ENCODE results near the gene LHFPL3. TPM values are rescaled to one million over a fixed set of nuclear protein-coding genes. Genes with fewer than 3 reads are reported as not detected.
"Not testable (repeated sequence)": the region's sequence is repeated elsewhere in the genome, so short reads cannot be mapped to it uniquely, and the experiment has no call there.

Gene LHFPL3
- total and polyA plus RNA-seq, 2 donors (not counting 3 experiments of a cell fraction or from before 2014, with no cell fraction given), result not detected

DNA sequence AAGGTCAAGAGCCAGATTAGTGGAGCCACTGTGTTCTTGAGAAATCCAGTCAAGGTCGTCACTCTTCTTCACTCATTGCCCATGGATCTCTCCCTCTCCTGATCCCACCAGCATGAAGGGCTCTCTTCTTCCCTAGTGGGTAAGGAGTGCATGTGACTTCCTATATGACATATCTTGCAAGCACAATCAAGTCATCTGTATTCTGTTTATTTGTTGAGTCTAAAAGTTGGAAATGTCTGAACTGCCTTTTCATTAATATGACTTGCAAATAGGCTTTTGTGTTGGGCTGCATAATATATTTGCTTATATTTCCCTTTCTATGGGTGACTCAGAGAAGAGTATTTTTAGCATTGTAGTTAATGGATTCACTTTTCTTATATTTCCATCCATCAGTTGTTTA, 371.9 kb downstream of the LHFPL3 start:
- Histone ChIP-seq H3K9ac (replicated peaks; ENCODE audit: extremely low read depth, insufficient read depth, low read length) (no peak overlapping the region), H3K4me1 (ENCODE audit: control insufficient read depth, extremely low read depth, insufficient read depth, low read length) (no peaks in the 10 kb centered on the region), H2AFZ (ENCODE audit: low read depth, low read length) (no peak overlapping the region), H3K79me2 (ENCODE audit: control insufficient read depth, insufficient read depth, low read length) (no peaks in the 10 kb centered on the region), H3K4me2 (ENCODE audit: insufficient read depth, low read length) (no peak overlapping the region), H3K27ac (ENCODE audit: insufficient read depth, low read depth, low read length) (no peak overlapping the region), H3K9me1 (replicated peaks; ENCODE audit: control insufficient read depth, extremely low read depth, insufficient read depth, low read length) (no peaks in the 10 kb centered on the region), H3K27me3 (ENCODE audit: control insufficient read depth in 2 of 2, insufficient read depth in 2 of 2, low read length in 2 of 2) (no peaks in the 10 kb centered on the region), H3K9me3 (replicated peaks; ENCODE audit: control insufficient read depth, insufficient read depth, low read length) (no peaks in the 10 kb centered on the region), H3K36me3 (ENCODE audit: control insufficient read depth in 2 of 2, extremely low read depth in 1 of 2, insufficient read depth in 2 of 2, low read length in 2 of 2) (no peaks in the 10 kb centered on the region), H3K4me3 (replicated peaks in 1 of 3; ENCODE audit: insufficient read depth in 1 of 3, low read depth in 1 of 3, low read length in 3 of 3) (no peak overlapping the region), H4K20me1 (replicated peaks; ENCODE audit: control insufficient read depth, extremely low read depth, insufficient read depth, low read length) (no peaks in the 10 kb centered on the region)
- ChIA-PET CTCF (no interaction called here), POLR2A (no interaction called here)
- no TSS peak for BruUV-seq (replicated peaks)
- no peak for TF ChIP-seq MYC (IDR thresholded peaks at IDR 0.05; ENCODE audit: low read depth, low read length)
- intact Hi-C loops (cut with micrococcal nuclease) (no loop called here), dilution Hi-C loops (cut with MboI; ENCODE audit: extremely low pct_ligation_motif_present, low sequenced_read_pairs) (no loop called here)
- DNase-seq (ENCODE audit: low read depth, low spot score) (no peak), FAIRE-seq (no peak)

DNA sequence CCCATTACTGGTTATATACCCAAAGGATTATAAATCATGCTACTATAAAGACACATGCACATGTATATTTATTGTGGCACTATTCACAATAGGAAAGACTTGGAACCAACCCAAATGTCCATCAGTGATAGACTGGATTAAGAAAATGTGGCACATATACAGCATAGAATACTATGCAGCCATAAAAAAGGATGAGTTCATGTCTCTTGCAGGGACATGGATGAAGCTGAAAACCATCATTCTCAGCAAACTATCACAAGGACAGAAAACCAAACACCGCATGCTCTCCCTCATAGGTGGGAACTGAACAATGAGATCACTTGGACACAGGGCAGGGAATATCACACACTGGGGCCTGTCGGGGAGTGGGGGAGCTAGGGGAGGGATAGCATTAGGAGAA, 392.6 kb downstream of the LHFPL3 start:
- CTCF ChIA-PET, result interaction anchor here (1.6 kb wide), 1 partner anchor 490 kb away, joined by 3 read pairs; no protein-coding TSS in a partner anchor
- FAIRE-seq; H2AFZ ChIP-seq (ENCODE audit: low read depth, low read length); intact Hi-C loops (cut with micrococcal nuclease); BruUV-seq (replicated peaks); H3K27me3 ChIP-seq (ENCODE audit: control insufficient read depth in 2 of 2, insufficient read depth in 2 of 2, low read length in 2 of 2); H3K9me1 ChIP-seq (replicated peaks; ENCODE audit: control insufficient read depth, extremely low read depth, insufficient read depth, low read length); H3K36me3 ChIP-seq (ENCODE audit: control insufficient read depth in 2 of 2, extremely low read depth in 1 of 2, insufficient read depth in 2 of 2, low read length in 2 of 2); H3K4me3 ChIP-seq (replicated peaks in 1 of 3; ENCODE audit: insufficient read depth in 1 of 3, low read depth in 1 of 3, low read length in 3 of 3); H3K79me2 ChIP-seq (ENCODE audit: control insufficient read depth, insufficient read depth, low read length); H4K20me1 ChIP-seq (replicated peaks; ENCODE audit: control insufficient read depth, extremely low read depth, insufficient read depth, low read length); H3K4me1 ChIP-seq (ENCODE audit: control insufficient read depth, extremely low read depth, insufficient read depth, low read length); H3K9me3 ChIP-seq (replicated peaks; ENCODE audit: control insufficient read depth, insufficient read depth, low read length); H3K27ac ChIP-seq (ENCODE audit: insufficient read depth, low read depth, low read length); H3K4me2 ChIP-seq (ENCODE audit: insufficient read depth, low read length); POLR2A ChIA-PET; H3K9ac ChIP-seq (replicated peaks; ENCODE audit: extremely low read depth, insufficient read depth, low read length); DNase-seq (ENCODE audit: low read depth, low spot score); dilution Hi-C loops (cut with MboI; ENCODE audit: extremely low pct_ligation_motif_present, low sequenced_read_pairs): not testable (repeated sequence)

DNA sequence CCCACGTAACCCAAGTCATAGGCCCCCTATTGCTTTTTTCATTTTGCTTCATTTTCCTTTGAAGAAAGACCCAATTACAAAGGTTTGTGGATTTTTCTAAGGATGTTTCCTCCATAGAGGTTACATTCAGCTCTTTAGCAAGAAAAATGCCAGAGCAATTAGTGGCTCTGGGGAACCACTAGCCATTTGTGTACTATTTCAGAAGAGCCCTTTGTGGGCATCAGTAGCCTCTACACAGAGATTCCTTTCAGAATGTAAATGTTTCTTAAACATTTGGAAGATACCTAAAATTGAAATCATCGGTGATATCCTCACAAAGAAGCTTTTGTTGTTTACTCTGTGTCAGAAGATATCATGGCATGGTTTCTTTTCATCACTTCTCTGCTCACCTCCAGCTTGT, 394.6 kb downstream of the LHFPL3 start:
- Histone ChIP-seq H3K9me3 (replicated peaks; ENCODE audit: control insufficient read depth, insufficient read depth, low read length) (no peaks in the 10 kb centered on the region), H3K4me1 (ENCODE audit: control insufficient read depth, extremely low read depth, insufficient read depth, low read length) (no peaks in the 10 kb centered on the region), H3K27me3 (ENCODE audit: control insufficient read depth in 2 of 2, insufficient read depth in 2 of 2, low read length in 2 of 2) (no peaks in the 10 kb centered on the region), H3K9me1 (replicated peaks; ENCODE audit: control insufficient read depth, extremely low read depth, insufficient read depth, low read length) (no peaks in the 10 kb centered on the region), H3K9ac (replicated peaks; ENCODE audit: extremely low read depth, insufficient read depth, low read length) (no peak overlapping the region), H3K79me2 (ENCODE audit: control insufficient read depth, insufficient read depth, low read length) (no peaks in the 10 kb centered on the region), H3K27ac (ENCODE audit: insufficient read depth, low read depth, low read length) (no peak overlapping the region), H3K4me3 (replicated peaks in 1 of 3; ENCODE audit: insufficient read depth in 1 of 3, low read depth in 1 of 3, low read length in 3 of 3) (no peak overlapping the region), H4K20me1 (replicated peaks; ENCODE audit: control insufficient read depth, extremely low read depth, insufficient read depth, low read length) (no peaks in the 10 kb centered on the region), H3K36me3 (ENCODE audit: control insufficient read depth in 2 of 2, extremely low read depth in 1 of 2, insufficient read depth in 2 of 2, low read length in 2 of 2) (no peaks in the 10 kb centered on the region), H2AFZ (ENCODE audit: low read depth, low read length) (no peak overlapping the region), H3K4me2 (ENCODE audit: insufficient read depth, low read length) (no peak overlapping the region)
- intact Hi-C loops (cut with micrococcal nuclease), result no loop called here
- TF ChIP-seq FOS (IDR thresholded peaks at IDR 0.05; ENCODE audit: borderline replicate concordance, insufficient read depth, low read length) (no peak), POLR2A (IDR thresholded peaks at IDR 0.05; ENCODE audit: low read depth, low read length) (no peak), JUN (IDR thresholded peaks at IDR 0.05; ENCODE audit: borderline replicate concordance, insufficient read depth, insufficient read length, low read depth) (no peak), EZH2 (IDR thresholded peaks at IDR 0.05; ENCODE audit: borderline replicate concordance, low read depth, low read length, severe bottlenecking) (no peak), GATA2 (IDR thresholded peaks at IDR 0.05; ENCODE audit: insufficient read depth, insufficient read length, low read depth, low read length) (no peak), POLR2AphosphoS5 (IDR thresholded peaks at IDR 0.05; ENCODE audit: insufficient read depth, low read depth, low read length) (no peak), MYC (IDR thresholded peaks at IDR 0.05; ENCODE audit: low read depth, low read length) (no peak)
- TF ChIP-seq, protein P1, sequence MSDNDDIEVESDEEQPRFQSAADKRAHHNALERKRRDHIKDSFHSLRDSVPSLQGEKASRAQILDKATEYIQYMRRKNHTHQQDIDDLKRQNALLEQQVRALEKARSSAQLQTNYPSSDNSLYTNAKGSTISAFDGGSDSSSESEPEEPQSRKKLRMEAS (IDR thresholded peaks at IDR 0.05; ENCODE audit: insufficient read depth, insufficient read length), result no peak
- TF ChIP-seq, protein P2, sequence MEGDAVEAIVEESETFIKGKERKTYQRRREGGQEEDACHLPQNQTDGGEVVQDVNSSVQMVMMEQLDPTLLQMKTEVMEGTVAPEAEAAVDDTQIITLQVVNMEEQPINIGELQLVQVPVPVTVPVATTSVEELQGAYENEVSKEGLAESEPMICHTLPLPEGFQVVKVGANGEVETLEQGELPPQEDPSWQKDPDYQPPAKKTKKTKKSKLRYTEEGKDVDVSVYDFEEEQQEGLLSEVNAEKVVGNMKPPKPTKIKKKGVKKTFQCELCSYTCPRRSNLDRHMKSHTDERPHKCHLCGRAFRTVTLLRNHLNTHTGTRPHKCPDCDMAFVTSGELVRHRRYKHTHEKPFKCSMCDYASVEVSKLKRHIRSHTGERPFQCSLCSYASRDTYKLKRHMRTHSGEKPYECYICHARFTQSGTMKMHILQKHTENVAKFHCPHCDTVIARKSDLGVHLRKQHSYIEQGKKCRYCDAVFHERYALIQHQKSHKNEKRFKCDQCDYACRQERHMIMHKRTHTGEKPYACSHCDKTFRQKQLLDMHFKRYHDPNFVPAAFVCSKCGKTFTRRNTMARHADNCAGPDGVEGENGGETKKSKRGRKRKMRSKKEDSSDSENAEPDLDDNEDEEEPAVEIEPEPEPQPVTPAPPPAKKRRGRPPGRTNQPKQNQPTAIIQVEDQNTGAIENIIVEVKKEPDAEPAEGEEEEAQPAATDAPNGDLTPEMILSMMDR (IDR thresholded peaks at IDR 0.05; ENCODE audit: extremely low read depth in 1 of 2, insufficient read depth in 1 of 2, low read depth in 1 of 2, low read length in 2 of 2), result no peak
- FAIRE-seq (no peak), DNase-seq (ENCODE audit: low read depth, low spot score) (no peak)
- CTCF ChIA-PET, result no interaction called here
- no TSS peak for BruUV-seq (replicated peaks)
- dilution Hi-C loops (cut with MboI; ENCODE audit: extremely low pct_ligation_motif_present, low sequenced_read_pairs), result no loop called here
- POLR2A ChIA-PET, result no interaction called here

Data from endothelial cell of umbilical vein (primary cell).